Measurements from ENCODE around the gene LARP4. TPM values are rescaled to one million over a fixed set of nuclear protein-coding genes. Genes with fewer than 3 reads are reported as not detected.
"Not testable (repeated sequence)": the region's sequence is repeated elsewhere in the genome, so short reads cannot be mapped to it uniquely, and the experiment has no call there.

The LARP4 gene
- polyA plus RNA-seq, 6 donors from 2014 or later: 16.1 to 32.6 (median 20.3) TPM

- Mint-ChIP-seq H3K27ac (no peak overlapping the region), H3K36me3 (no peaks in the 10 kb centered on the region), H3K27me3 (no peaks in the 10 kb centered on the region), H3K4me3 (no peak overlapping the region), H3K4me1 (peaks cover 4 to 27% (median 5%) of the 10 kb centered on the region in 3 donors), H3K9me3 (no peaks in the 10 kb centered on the region)
- ATAC-seq (ENCODE audit: low read depth in 2 of 2) (no peak), DNase-seq (no peak)
These were observed 10.5 kb downstream of the LARP4 start for GRCh38 chr12:50411051-50411660.

- peak overlapping the region in 1 of 8 donors; percentile 5 for H3K4me3 Mint-ChIP-seq
- H3K36me3 Mint-ChIP-seq: peaks cover 0 to 3% of the 10 kb centered on the region in 2 donors
- DNase-seq (no peak), ATAC-seq (ENCODE audit: low read depth in 2 of 2) (no peak)
- H3K4me1 Mint-ChIP-seq: peaks cover 7 to 37% (median 25%) of the 10 kb centered on the region in 3 donors
- peak overlapping the region in 1 of 6 donors; percentile 61 for H3K27ac Mint-ChIP-seq
- no peaks in the 10 kb centered on the region for H3K27me3 Mint-ChIP-seq
- no peaks in the 10 kb centered on the region for H3K9me3 Mint-ChIP-seq
These were observed 15.3 kb downstream of the LARP4 start for GRCh38 chr12:50415899-50416479.

- ATAC-seq (ENCODE audit: low read depth in 2 of 2) (no peak), DNase-seq (no peak)
- Mint-ChIP-seq H3K4me3 (no peak overlapping the region), H3K36me3 (peaks cover 0 to 3% of the 10 kb centered on the region in 2 donors), H3K9me3 (no peaks in the 10 kb centered on the region), H3K4me1 (peaks cover 7 to 25% (median 22%) of the 10 kb centered on the region in 3 donors), H3K27ac (peak overlapping the region in 1 of 6 donors; percentile 44), H3K27me3 (no peaks in the 10 kb centered on the region)
These were observed 18.6 kb downstream of the LARP4 start for GRCh38 chr12:50419112-50419909.

- H3K4me3 Mint-ChIP-seq; H3K36me3 Mint-ChIP-seq; H3K27me3 Mint-ChIP-seq; ATAC-seq (ENCODE audit: low read depth in 2 of 2); DNase-seq; H3K27ac Mint-ChIP-seq; H3K9me3 Mint-ChIP-seq: not testable (repeated sequence)
- H3K4me1 Mint-ChIP-seq: peaks cover 10 to 20% (median 11%) of the 10 kb centered on the region in 3 donors
These were observed 22.2 kb downstream of the LARP4 start for GRCh38 chr12:50422855-50423254.

GRCh38 chr12:50423342-50423741 lies 22.7 kb downstream of the LARP4 start:
- not testable (repeated sequence) for ATAC-seq (ENCODE audit: low read depth in 2 of 2); DNase-seq; H3K27me3 Mint-ChIP-seq; H3K36me3 Mint-ChIP-seq; H3K4me3 Mint-ChIP-seq; H3K9me3 Mint-ChIP-seq; H3K27ac Mint-ChIP-seq
- peaks cover 7 to 16% (median 11%) of the 10 kb centered on the region in 3 donors for H3K4me1 Mint-ChIP-seq

- no peaks in the 10 kb centered on the region for H3K27me3 Mint-ChIP-seq
- no peaks in the 10 kb centered on the region for H3K9me3 Mint-ChIP-seq
- H3K4me1 Mint-ChIP-seq: peaks cover 0 to 11% (median 7%) of the 10 kb centered on the region in 3 donors
- ATAC-seq (ENCODE audit: low read depth in 2 of 2): no peak
- peaks cover 9 to 10% of the 10 kb centered on the region in 2 donors for H3K36me3 Mint-ChIP-seq
- peak overlapping the region in 5 of 6 donors; percentile 3 to 76 (median 40) for H3K27ac Mint-ChIP-seq
- no peak for DNase-seq
- no peak overlapping the region for H3K4me3 Mint-ChIP-seq
These were observed 25.0 kb downstream of the LARP4 start for GRCh38 chr12:50425589-50426258.

- ATAC-seq (ENCODE audit: low read depth in 2 of 2); DNase-seq; H3K27me3 Mint-ChIP-seq; H3K9me3 Mint-ChIP-seq; H3K4me3 Mint-ChIP-seq; H3K4me1 Mint-ChIP-seq: not testable (repeated sequence)
- peaks cover 18 to 24% of the 10 kb centered on the region in 2 donors for H3K36me3 Mint-ChIP-seq
- peak overlapping the region in 2 of 6 donors; percentile 85 to 92 for H3K27ac Mint-ChIP-seq
These were observed 31.0 kb downstream of the LARP4 start for GRCh38 chr12:50431656-50432055.

- no peak overlapping the region for H3K4me3 Mint-ChIP-seq
- no peaks in the 10 kb centered on the region for H3K9me3 Mint-ChIP-seq
- H3K27me3 Mint-ChIP-seq: no peaks in the 10 kb centered on the region
- peak overlapping the region in 2 of 6 donors; percentile 67 to 68 for H3K27ac Mint-ChIP-seq
- H3K36me3 Mint-ChIP-seq: peaks cover 10 to 25% of the 10 kb centered on the region in 2 donors
- no peak for DNase-seq
- no peak for ATAC-seq (ENCODE audit: low read depth in 2 of 2)
- H3K4me1 Mint-ChIP-seq: no peaks in the 10 kb centered on the region
These were observed 39.6 kb downstream of the LARP4 start for GRCh38 chr12:50440288-50440687.

- Mint-ChIP-seq H3K27me3 (no peaks in the 10 kb centered on the region), H3K4me1 (no peaks in the 10 kb centered on the region), H3K4me3 (no peak overlapping the region), H3K27ac (peak overlapping the region in 1 of 6 donors; percentile 53), H3K9me3 (no peaks in the 10 kb centered on the region), H3K36me3 (peaks cover 7 to 22% of the 10 kb centered on the region in 2 donors)
- no peak for DNase-seq
- no peak for ATAC-seq (ENCODE audit: low read depth in 2 of 2)
These were observed 41.1 kb downstream of the LARP4 start for GRCh38 chr12:50441763-50442162.

- no peaks in the 10 kb centered on the region for H3K9me3 Mint-ChIP-seq
These were observed 41.7 kb downstream of the LARP4 start for GRCh38 chr12:50442178-50442908.

GRCh38 chr12:50449671-50450070 lies 49.0 kb downstream of the LARP4 start:
- not testable (repeated sequence) for H3K27ac Mint-ChIP-seq; DNase-seq; H3K9me3 Mint-ChIP-seq; H3K27me3 Mint-ChIP-seq; H3K4me1 Mint-ChIP-seq; ATAC-seq (ENCODE audit: low read depth in 2 of 2); H3K4me3 Mint-ChIP-seq
- H3K36me3 Mint-ChIP-seq: peaks cover 16 to 21% of the 10 kb centered on the region in 2 donors

More at GRCh38 chr12:50442178-50442908, 41.7 kb downstream of the LARP4 start:
- Mint-ChIP-seq H3K27ac (peak overlapping the region in 4 of 6 donors; percentile 21 to 74 (median 40)), H3K4me3 (no peak overlapping the region), H3K27me3 (no peaks in the 10 kb centered on the region), H3K4me1 (no peaks in the 10 kb centered on the region), H3K36me3 (peaks cover 7 to 19% of the 10 kb centered on the region in 2 donors)
- DNase-seq (no peak), ATAC-seq (ENCODE audit: low read depth in 2 of 2) (no peak)

- H3K4me3 Mint-ChIP-seq: no peak overlapping the region
- H3K4me1 Mint-ChIP-seq: peaks cover 0 to 10% (median 0%) of the 10 kb centered on the region in 3 donors
- H3K27me3 Mint-ChIP-seq: no peaks in the 10 kb centered on the region
- H3K9me3 Mint-ChIP-seq: no peaks in the 10 kb centered on the region
- ATAC-seq (ENCODE audit: low read depth in 2 of 2) (no peak), DNase-seq (no peak)
- H3K36me3 Mint-ChIP-seq: peaks cover 8 to 22% of the 10 kb centered on the region in 2 donors
- peak overlapping the region in 1 of 6 donors; percentile 8 for H3K27ac Mint-ChIP-seq
These were observed 52.1 kb downstream of the LARP4 start for GRCh38 chr12:50452795-50453194.

- ATAC-seq (ENCODE audit: low read depth in 2 of 2) (no peak), DNase-seq (no peak)
- H3K36me3 Mint-ChIP-seq: peaks cover 0 to 16% of the 10 kb centered on the region in 2 donors
- H3K27ac Mint-ChIP-seq: no peak overlapping the region
- H3K9me3 Mint-ChIP-seq: no peaks in the 10 kb centered on the region
- H3K27me3 Mint-ChIP-seq: no peaks in the 10 kb centered on the region
- H3K4me3 Mint-ChIP-seq: no peak overlapping the region
- peaks cover 0 to 10% (median 0%) of the 10 kb centered on the region in 3 donors for H3K4me1 Mint-ChIP-seq
These were observed 53.2 kb downstream of the LARP4 start for GRCh38 chr12:50453872-50454271.
